ENCODE measurements around the gene DCUN1D3.
A peak's percentile ranks its signal among the peaks of the same experiment; 100 is the strongest.
"Not testable (repeated sequence)": the region's sequence is repeated elsewhere in the genome, so short reads cannot be mapped to it uniquely, and the experiment has no call there.

The DCUN1D3 gene

GRCh38 chr16:20862162-20862960, 37.8 kb downstream of the DCUN1D3 start:
- no peak for DNase-seq (ENCODE audit: low read depth in 2 of 2)

- not testable (repeated sequence) for DNase-seq (ENCODE audit: low read depth in 2 of 2)
Observed at GRCh38 chr16:20860995-20861394, 39.2 kb downstream of the DCUN1D3 start.

DNA sequence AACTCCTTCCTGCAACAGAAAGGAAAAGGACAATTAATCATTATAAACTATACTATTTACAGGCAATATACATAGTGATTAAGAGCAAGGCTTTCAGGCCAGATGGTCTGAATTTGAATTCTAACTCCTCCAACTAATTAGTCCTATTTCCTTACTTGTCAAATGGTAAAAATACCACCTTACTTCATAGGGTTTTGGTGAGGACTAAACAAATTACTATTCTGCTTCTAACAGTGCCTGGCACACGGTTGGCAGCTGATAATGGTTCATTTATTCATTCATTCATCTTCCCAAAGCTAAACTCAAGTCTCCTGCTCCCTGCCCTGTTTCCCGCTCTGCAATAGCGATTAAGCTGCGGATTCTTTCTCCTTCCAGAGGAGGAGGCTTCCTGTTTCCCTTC, 39.8 kb downstream of the DCUN1D3 start:
- no peak for DNase-seq (ENCODE audit: low read depth in 2 of 2)

DNA sequence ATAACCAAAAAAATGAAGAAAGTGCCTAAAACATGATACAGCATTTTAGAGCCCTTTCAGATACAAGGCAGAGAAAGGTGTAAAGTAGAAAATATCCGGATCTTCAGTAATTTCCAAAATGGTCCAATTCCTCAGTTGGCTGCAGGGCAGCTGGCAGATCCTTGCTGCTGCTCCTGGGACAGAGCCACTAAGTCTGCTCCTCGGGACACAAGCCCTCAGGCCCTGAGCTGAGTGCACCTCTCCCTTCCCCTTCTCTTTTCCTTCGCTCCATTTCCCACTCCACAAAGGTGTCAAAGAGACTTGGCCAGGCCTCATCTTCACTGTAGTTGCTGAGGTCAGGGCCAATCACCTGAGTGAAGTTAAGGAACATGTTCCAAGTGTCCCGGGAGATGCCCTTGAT, 40.5 kb downstream of the DCUN1D3 start:
- no peak for DNase-seq (ENCODE audit: low read depth in 2 of 2)

DNA sequence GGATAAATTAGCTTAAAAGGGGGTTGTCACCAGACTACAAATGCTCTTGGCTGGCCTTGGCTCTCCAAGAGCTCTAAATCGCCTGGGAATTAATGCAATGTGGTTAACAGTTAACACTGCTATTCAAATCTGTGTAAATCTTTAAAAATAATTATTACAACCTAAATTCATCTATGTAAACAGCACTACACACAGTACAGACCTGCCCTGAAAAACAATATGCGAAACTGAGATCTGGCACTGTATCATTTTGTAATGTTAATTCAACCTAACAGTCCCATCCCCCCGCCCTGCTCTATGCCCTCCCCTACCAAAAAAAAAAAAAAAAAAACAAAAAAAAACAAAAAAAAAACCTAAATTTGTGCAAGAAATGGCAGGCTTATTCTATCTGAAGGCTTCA, 40.9 kb downstream of the DCUN1D3 start:
- no peak for DNase-seq (ENCODE audit: low read depth in 2 of 2)

GRCh38 chr16:20857281-20857680, 42.9 kb downstream of the DCUN1D3 start:
- no peak for DNase-seq (ENCODE audit: low read depth in 2 of 2)

- no peak for DNase-seq (ENCODE audit: low read depth in 2 of 2)
Observed at GRCh38 chr16:20854963-20855362, 45.2 kb downstream of the DCUN1D3 start.

DNA sequence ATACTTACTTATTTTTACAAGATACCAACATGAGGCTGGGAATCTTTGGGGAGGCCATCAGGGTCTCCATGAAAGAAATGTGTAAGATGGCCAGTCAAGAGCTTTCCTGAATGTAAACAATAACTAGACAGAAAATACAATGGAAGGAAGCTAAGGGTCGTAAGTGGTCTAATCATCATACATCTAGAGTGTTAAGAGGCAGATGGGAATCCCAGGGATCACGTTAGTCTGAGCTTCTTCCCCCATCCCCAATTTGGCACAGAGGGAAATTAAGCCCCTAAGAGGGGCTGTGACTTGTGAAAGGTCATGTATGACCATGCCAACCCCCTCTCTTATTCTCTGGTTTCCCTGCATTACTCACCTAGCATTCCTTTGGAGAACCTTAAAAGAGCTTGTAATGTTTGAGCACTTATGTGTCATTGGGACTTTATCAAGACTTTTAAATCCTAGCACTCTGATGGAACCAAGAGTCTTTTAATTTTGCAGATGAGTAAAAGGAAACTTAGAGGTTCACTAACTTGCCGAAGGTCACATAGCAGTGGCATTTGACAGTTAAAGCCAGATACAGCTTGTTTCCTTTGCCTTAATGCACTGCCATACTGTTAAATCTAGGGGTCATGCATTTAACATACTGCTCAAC, 46.1 kb downstream of the DCUN1D3 start:
- no peak for DNase-seq (ENCODE audit: low read depth in 2 of 2)

- DNase-seq (ENCODE audit: low read depth in 2 of 2), result no peak
Observed at GRCh38 chr16:20853143-20853542, 47.0 kb downstream of the DCUN1D3 start.

DNA sequence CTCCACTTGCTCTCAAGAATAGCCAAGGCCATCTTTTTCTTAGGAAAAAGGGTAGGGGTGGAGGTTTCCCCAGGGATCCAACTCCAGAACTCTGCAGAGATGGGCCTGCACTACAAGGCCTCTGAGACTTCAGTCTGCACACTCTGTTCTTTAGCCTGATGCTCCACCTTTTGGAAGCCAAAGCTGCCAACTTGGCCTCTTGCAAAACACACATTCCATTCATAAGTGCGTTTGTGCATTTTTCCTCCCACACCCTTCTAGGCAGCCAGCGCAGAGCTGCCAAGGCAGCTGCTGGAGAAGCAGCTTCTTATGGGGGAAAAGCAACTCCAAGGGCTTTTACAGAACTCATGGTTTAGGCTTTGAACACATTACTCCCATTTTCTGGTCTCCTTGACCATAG, 48.6 kb downstream of the DCUN1D3 start:
- DNase-seq (ENCODE audit: low read depth in 2 of 2), result no peak

GRCh38 chr16:20850981-20851380, 49.2 kb downstream of the DCUN1D3 start:
- no peak for DNase-seq (ENCODE audit: low read depth in 2 of 2)

- peak; percentile 25 to 44 for DNase-seq (ENCODE audit: low read depth in 2 of 2)
Observed at GRCh38 chr16:20849589-20850390, 50.4 kb downstream of the DCUN1D3 start.

- DNase-seq (ENCODE audit: low read depth in 2 of 2), result no peak
Observed at GRCh38 chr16:20847550-20847949, 52.6 kb downstream of the DCUN1D3 start.

- no peak for DNase-seq (ENCODE audit: low read depth in 2 of 2)
Observed at GRCh38 chr16:20846551-20846950, 53.6 kb downstream of the DCUN1D3 start.

DNA sequence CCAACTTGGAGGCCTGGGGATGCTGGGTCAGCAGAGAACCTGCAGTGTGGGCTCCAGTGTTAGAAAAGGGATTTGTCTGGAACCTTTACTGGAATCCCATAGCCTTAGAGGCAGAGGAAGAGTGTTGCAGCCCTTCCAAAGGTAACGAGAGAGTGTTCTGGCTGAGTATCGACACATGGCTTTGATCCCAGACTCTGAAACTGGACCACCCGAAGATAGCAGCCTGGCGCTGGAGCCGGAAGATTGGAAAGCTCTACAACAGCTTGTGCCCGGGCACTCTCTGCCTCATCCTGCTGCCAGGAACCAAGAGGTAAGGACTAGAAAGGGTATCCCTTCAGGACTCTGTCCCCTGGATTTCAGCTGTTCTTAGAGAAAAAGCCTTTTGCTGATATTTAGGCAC, 54.1 kb downstream of the DCUN1D3 start:
- DNase-seq (ENCODE audit: low read depth in 2 of 2), result no peak

DNA sequence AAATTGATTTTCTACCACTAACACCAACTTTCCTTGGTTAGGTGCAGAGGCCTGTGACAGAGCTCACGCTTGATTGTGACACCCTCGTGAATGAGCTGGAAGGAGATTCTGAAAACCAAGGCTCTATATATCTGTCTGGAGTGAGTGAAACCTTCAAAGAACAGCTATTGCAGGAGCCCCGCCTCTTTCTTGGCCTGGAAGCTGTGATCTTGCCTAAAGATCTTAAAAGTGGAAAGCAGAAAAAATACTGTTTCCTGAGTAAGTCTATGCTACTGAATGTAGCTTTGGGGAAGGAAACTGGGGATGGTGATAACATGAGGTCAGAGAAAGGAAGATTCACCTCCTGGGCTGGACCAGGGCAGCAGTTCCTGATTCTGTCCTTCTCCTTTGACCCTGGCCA, 55.6 kb downstream of the DCUN1D3 start:
- no peak for DNase-seq (ENCODE audit: low read depth in 2 of 2)

GRCh38 chr16:20844054-20844453, 56.1 kb downstream of the DCUN1D3 start:
- DNase-seq (ENCODE audit: low read depth in 2 of 2), result no peak

- DNase-seq (ENCODE audit: low read depth in 2 of 2), result no peak
Observed at GRCh38 chr16:20839504-20839903, 60.7 kb downstream of the DCUN1D3 start.

GRCh38 chr16:20838240-20838639, 61.9 kb downstream of the DCUN1D3 start:
- DNase-seq (ENCODE audit: low read depth in 2 of 2), result no peak

DNA sequence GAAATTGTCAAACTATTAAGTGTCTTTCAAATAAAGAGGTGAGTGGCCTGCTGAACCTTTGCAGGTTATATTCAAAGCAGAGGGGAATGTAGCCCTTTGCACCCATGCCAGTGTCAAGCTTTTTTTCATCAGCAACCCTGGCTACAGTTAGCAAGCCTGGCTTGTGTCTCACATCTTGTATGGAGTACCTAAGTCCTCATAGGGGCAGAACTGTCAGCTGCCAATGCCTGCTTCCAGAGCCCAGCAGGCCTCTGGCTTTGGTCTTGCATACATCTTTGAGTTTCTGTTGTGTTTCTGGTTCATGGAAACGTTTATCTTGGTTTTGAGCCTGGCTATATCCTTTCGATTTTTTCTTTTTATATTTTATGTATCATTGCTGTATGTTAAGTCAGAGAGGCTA, 67.1 kb downstream of the DCUN1D3 start:
- DNase-seq (ENCODE audit: low read depth in 2 of 2), result no peak

DNA sequence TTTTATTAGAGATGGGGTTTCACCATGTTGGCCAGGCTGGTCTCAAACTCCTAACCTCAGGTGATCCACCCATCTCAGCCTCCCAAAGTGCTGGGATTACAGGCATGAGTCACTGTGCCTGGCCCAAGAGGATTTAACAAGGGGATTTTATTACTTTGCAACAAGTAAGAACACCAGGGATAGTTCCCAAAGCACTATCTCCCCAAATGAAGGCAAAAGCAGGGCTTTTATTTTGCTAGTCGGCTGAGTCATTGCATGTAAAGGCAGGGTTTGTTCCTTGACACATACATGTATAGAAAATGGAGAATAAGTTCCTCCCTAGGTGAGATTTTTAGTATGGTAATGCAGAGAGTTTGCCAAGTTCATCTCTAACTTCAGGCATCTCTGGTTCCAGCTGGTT, 69.8 kb downstream of the DCUN1D3 start:
- DNase-seq (ENCODE audit: low read depth in 2 of 2), result no peak

DNA sequence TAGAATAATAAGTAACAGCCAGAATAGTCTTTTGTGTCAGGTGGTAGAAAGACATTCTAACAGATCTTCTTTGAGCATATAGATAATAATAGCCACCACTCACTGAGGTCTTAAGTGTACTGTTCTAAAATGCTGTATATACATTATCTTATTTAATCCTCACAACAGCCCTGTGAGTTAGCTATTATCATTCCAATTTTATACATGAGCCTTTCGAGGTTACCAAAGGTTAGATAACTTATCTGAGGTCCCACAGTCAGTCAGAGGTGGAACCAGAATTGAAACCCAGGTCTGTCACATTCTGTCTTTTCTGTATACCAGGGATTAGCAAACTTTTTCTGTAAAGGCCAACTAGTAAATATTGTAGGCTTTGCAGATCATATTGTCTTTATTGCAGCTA, 70.6 kb downstream of the DCUN1D3 start:
- no peak for DNase-seq (ENCODE audit: low read depth in 2 of 2)

All from stimulated activated CD4-positive, alpha-beta T cell treated with anti-CD3 and anti-CD28 coated beads, Interleukin-15, amount 100 ng/mL, for 48 hours (primary cell).